Measurements from ENCODE around the gene MYOZ1.

MYOZ1 gene

DNA sequence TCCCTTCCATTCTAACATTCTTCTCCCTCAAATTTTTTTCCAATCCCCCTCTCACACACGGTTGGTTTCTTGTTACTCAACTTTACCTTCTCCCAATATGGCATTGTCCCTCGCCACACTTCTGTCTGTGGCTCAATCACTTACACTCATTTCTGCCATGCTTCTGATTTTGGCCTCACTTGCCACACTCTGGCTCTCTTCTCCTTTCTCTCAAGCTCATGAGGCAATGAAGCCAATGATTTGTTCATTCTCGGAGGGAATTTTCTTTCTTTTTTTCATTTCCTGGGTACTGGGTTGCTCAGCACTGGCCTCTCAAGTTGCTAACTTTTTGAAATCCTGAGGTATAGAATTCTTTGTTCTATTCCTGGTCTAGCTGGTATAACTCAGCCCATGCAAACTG lies 4.0 kb upstream of the MYOZ1 start:
- no peak overlapping the region for H3K4me3 ChIP-seq (ENCODE audit: low read length)
- H3K9ac ChIP-seq (ENCODE audit: low read length): no peak overlapping the region
- no peaks in the 10 kb centered on the region for H3K36me3 ChIP-seq (ENCODE audit: control insufficient read depth, low read depth, low read length)
- H3K9me3 ChIP-seq (ENCODE audit: control insufficient read depth, low read depth, low read length): no peaks in the 10 kb centered on the region
- no peaks in the 10 kb centered on the region for H3K27me3 ChIP-seq (ENCODE audit: control insufficient read depth, insufficient read depth, low read length)
- H3K4me1 ChIP-seq (ENCODE audit: control insufficient read depth, low read depth, low read length): no peaks in the 10 kb centered on the region
- H3K27ac ChIP-seq (ENCODE audit: low read length): no peak overlapping the region

GRCh38 chr10:73644767-73645166 lies 3.5 kb upstream of the MYOZ1 start:
- Histone ChIP-seq H3K9me3 (ENCODE audit: control insufficient read depth, low read depth, low read length) (no peaks in the 10 kb centered on the region), H3K36me3 (ENCODE audit: control insufficient read depth, low read depth, low read length) (no peaks in the 10 kb centered on the region), H3K27me3 (ENCODE audit: control insufficient read depth, insufficient read depth, low read length) (no peaks in the 10 kb centered on the region), H3K4me1 (ENCODE audit: control insufficient read depth, low read depth, low read length) (no peaks in the 10 kb centered on the region), H3K4me3 (ENCODE audit: low read length) (no peak overlapping the region), H3K9ac (ENCODE audit: low read length) (no peak overlapping the region), H3K27ac (ENCODE audit: low read length) (no peak overlapping the region)

GRCh38 chr10:73644015-73644743 lies 2.9 kb upstream of the MYOZ1 start:
- no peaks in the 10 kb centered on the region for H3K36me3 ChIP-seq (ENCODE audit: control insufficient read depth, low read depth, low read length)
- H3K4me3 ChIP-seq (ENCODE audit: low read length): no peak overlapping the region
- no peaks in the 10 kb centered on the region for H3K4me1 ChIP-seq (ENCODE audit: control insufficient read depth, low read depth, low read length)
- no peaks in the 10 kb centered on the region for H3K27me3 ChIP-seq (ENCODE audit: control insufficient read depth, insufficient read depth, low read length)
- H3K9me3 ChIP-seq (ENCODE audit: control insufficient read depth, low read depth, low read length): no peaks in the 10 kb centered on the region
- H3K27ac ChIP-seq (ENCODE audit: low read length): no peak overlapping the region
- no peak overlapping the region for H3K9ac ChIP-seq (ENCODE audit: low read length)

GRCh38 chr10:73643362-73643761 lies 2.1 kb upstream of the MYOZ1 start:
- Histone ChIP-seq H3K27ac (ENCODE audit: low read length) (no peak overlapping the region), H3K4me1 (ENCODE audit: control insufficient read depth, low read depth, low read length) (no peaks in the 10 kb centered on the region), H3K4me3 (ENCODE audit: low read length) (no peak overlapping the region), H3K27me3 (ENCODE audit: control insufficient read depth, insufficient read depth, low read length) (no peaks in the 10 kb centered on the region), H3K36me3 (ENCODE audit: control insufficient read depth, low read depth, low read length) (no peaks in the 10 kb centered on the region), H3K9me3 (ENCODE audit: control insufficient read depth, low read depth, low read length) (no peaks in the 10 kb centered on the region), H3K9ac (ENCODE audit: low read length) (no peak overlapping the region)

DNA sequence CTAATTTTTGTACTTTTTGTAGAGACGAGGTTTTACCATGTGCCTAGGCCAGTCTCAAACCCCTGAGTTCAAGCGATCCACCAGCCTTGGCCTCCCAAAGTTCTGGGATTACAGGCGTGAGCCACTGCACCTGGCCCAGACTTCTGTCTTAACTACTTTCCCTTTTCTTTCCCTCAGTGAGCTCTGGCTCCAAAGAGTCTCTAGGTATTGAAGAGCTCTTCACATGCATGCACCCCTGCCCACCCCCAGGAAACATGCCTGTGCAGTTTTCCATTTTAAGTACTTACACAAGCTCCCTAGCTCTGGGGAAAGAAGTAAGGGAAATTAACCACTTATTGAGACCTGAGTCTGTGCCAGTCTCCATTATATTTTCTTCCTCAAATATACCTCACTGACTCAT lies 2.0 kb downstream of the MYOZ1 start:
- no peaks in the 10 kb centered on the region for H3K27me3 ChIP-seq (ENCODE audit: control insufficient read depth, insufficient read depth, low read length)
- H3K27ac ChIP-seq (ENCODE audit: low read length): no peak overlapping the region

GRCh38 chr10:73635781-73636180 lies 5.5 kb downstream of the MYOZ1 start:
- no peaks in the 10 kb centered on the region for H3K36me3 ChIP-seq (ENCODE audit: control insufficient read depth, low read depth, low read length)
- H3K27ac ChIP-seq (ENCODE audit: low read length): no peak overlapping the region
- H3K4me3 ChIP-seq (ENCODE audit: low read length): no peak overlapping the region
- H3K4me1 ChIP-seq (ENCODE audit: control insufficient read depth, low read depth, low read length): no peaks in the 10 kb centered on the region
- no peak overlapping the region for H3K9ac ChIP-seq (ENCODE audit: low read length)
- no peaks in the 10 kb centered on the region for H3K9me3 ChIP-seq (ENCODE audit: control insufficient read depth, low read depth, low read length)
- no peaks in the 10 kb centered on the region for H3K27me3 ChIP-seq (ENCODE audit: control insufficient read depth, insufficient read depth, low read length)

More for the DNA sequence above, 2.0 kb downstream of the MYOZ1 start:
- H3K36me3 ChIP-seq (ENCODE audit: control insufficient read depth, low read depth, low read length): no peaks in the 10 kb centered on the region
- no peaks in the 10 kb centered on the region for H3K4me1 ChIP-seq (ENCODE audit: control insufficient read depth, low read depth, low read length)
- H3K9ac ChIP-seq (ENCODE audit: low read length): no peak overlapping the region
- H3K9me3 ChIP-seq (ENCODE audit: control insufficient read depth, low read depth, low read length): no peaks in the 10 kb centered on the region
- H3K4me3 ChIP-seq (ENCODE audit: low read length): no peak overlapping the region

GRCh38 chr10:73634421-73634820 lies 6.9 kb downstream of the MYOZ1 start:
- H3K9ac ChIP-seq (ENCODE audit: low read length): no peak overlapping the region
- H3K27ac ChIP-seq (ENCODE audit: low read length): no peak overlapping the region
- H3K9me3 ChIP-seq (ENCODE audit: control insufficient read depth, low read depth, low read length): no peaks in the 10 kb centered on the region
- H3K27me3 ChIP-seq (ENCODE audit: control insufficient read depth, insufficient read depth, low read length): no peaks in the 10 kb centered on the region
- H3K4me3 ChIP-seq (ENCODE audit: low read length): no peak overlapping the region
- H3K36me3 ChIP-seq (ENCODE audit: control insufficient read depth, low read depth, low read length): no peaks in the 10 kb centered on the region
- no peaks in the 10 kb centered on the region for H3K4me1 ChIP-seq (ENCODE audit: control insufficient read depth, low read depth, low read length)

DNA sequence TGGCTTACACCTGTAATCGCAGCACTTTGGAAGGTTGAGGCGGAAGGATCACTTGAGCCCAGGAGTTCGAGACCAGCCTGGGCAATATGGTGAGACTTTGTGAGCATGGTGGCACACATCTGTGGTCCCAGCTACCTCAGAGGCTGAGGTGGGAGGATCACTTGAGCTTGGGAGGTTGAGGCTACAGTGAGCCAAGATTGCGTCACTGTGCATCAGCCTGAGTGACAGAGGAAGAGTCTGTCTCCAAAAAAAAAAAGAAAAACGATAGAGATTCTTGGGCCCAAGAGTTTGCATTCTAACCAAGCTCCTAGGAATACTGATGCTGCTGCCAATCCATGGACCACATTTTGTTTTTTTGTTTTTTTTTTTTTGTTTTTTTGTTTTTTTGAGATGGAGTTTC lies 12.1 kb downstream of the MYOZ1 start:
- Histone ChIP-seq H3K27ac (ENCODE audit: low read length) (no peak overlapping the region), H3K36me3 (ENCODE audit: control insufficient read depth, low read depth, low read length) (no peaks in the 10 kb centered on the region), H3K9ac (ENCODE audit: low read length) (no peak overlapping the region), H3K9me3 (ENCODE audit: control insufficient read depth, low read depth, low read length) (no peaks in the 10 kb centered on the region), H3K27me3 (ENCODE audit: control insufficient read depth, insufficient read depth, low read length) (no peaks in the 10 kb centered on the region), H3K4me3 (ENCODE audit: low read length) (no peak overlapping the region), H3K4me1 (ENCODE audit: control insufficient read depth, low read depth, low read length) (peaks cover 6% of the 10 kb centered on the region)

DNA sequence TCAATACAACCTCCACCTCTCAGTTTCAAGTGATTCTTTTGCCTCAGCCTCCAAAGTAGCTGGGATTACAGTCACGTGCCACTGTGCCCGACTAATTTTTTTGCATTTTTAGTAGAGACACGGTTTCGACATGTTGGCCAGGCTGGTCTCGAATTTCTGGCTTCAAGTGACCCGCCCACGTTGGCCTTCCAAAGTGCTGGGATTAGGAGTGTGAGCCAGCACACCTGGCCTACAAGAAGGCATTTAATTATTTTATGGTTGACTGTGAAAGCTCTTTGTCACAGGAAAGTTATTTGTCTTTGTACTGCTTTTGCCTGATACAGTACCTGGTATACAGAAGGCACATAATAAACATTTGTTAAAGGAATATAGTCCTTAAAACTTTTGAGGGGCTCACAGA lies 12.9 kb downstream of the MYOZ1 start:
- Histone ChIP-seq H3K9me3 (ENCODE audit: control insufficient read depth, low read depth, low read length) (no peaks in the 10 kb centered on the region), H3K9ac (ENCODE audit: low read length) (no peak overlapping the region), H3K36me3 (ENCODE audit: control insufficient read depth, low read depth, low read length) (no peaks in the 10 kb centered on the region), H3K27me3 (ENCODE audit: control insufficient read depth, insufficient read depth, low read length) (no peaks in the 10 kb centered on the region), H3K4me1 (ENCODE audit: control insufficient read depth, low read depth, low read length) (peaks cover 6% of the 10 kb centered on the region), H3K4me3 (ENCODE audit: low read length) (no peak overlapping the region), H3K27ac (ENCODE audit: low read length) (no peak overlapping the region)

DNA sequence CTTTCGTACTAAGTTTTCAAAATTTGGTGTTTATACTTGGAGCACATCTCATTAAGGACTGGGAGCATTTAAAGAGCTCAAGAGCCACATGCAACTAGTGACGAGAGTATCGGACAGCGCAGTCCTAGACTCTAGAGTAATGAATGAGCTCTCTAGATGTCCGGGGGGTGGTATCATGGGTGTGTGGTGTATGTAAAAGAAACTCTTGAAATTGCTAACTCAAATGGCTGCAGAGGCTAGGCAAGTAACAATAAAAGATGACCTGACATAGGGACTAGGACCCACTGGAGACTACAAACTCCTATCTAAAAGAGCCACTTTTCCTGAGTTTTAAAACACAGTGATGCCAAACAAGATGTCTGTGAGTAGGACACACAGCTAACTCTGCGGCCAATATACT lies 14.0 kb downstream of the MYOZ1 start:
- Histone ChIP-seq H3K27me3 (ENCODE audit: control insufficient read depth, insufficient read depth, low read length) (no peaks in the 10 kb centered on the region), H3K27ac (ENCODE audit: low read length) (no peak overlapping the region), H3K9ac (ENCODE audit: low read length) (no peak overlapping the region), H3K4me1 (ENCODE audit: control insufficient read depth, low read depth, low read length) (peaks cover 6% of the 10 kb centered on the region), H3K9me3 (ENCODE audit: control insufficient read depth, low read depth, low read length) (no peaks in the 10 kb centered on the region), H3K4me3 (ENCODE audit: low read length) (peak overlapping the region; percentile 100), H3K36me3 (ENCODE audit: control insufficient read depth, low read depth, low read length) (no peaks in the 10 kb centered on the region)

DNA sequence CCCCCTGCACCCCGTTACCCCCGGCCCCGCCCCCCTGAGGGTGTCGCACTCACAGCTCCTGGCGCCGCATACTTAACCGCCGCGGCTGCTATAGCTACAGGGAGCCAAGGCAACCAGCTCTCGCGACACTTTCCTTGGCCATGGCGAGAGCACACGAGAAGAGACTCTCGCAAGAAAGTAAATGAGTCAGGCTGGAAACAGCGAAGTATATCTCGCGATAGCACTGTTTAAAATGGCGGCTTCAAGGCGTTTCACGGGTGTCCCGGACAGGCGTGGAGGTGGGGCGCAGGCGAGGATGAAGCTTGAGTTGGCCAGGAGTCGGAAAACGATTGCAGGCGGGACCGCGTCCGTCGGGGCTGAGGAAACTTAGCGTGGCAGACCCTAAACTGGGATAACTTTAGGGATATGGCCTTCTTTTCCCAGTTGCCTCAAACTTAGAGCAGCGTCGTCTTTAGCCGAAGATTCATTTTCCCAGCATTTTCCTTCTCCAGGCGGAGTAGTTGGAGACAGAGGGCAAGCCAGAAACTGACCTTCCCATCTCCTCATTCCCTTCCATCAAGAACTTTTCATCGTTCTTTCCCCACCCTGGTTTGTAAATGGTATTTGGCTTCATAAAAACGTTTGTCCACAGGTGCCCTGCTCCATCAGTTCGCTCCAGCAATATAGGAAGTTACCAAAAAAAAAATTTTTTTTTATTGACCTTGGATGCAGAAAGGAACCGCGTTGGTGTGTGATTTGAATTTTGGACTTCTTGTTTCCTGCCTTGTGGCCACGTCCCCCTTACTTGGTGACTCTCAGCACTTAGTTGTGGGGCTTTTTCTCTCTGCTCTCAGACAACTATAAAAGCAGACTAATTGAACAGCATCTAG lies 15.2 kb downstream of the MYOZ1 start:
- H3K27me3 ChIP-seq (ENCODE audit: control insufficient read depth, insufficient read depth, low read length): no peaks in the 10 kb centered on the region
- H3K9me3 ChIP-seq (ENCODE audit: control insufficient read depth, low read depth, low read length): no peaks in the 10 kb centered on the region
- peak overlapping the region; percentile 92 for H3K27ac ChIP-seq (ENCODE audit: low read length)
- H3K9ac ChIP-seq (ENCODE audit: low read length): peak overlapping the region; percentile 100
- no peaks in the 10 kb centered on the region for H3K36me3 ChIP-seq (ENCODE audit: control insufficient read depth, low read depth, low read length)
- H3K4me3 ChIP-seq (ENCODE audit: low read length): peak overlapping the region; percentile 100
- peaks cover 6% of the 10 kb centered on the region for H3K4me1 ChIP-seq (ENCODE audit: control insufficient read depth, low read depth, low read length)

Data from iPS-18a (cell line).